ENCODE data around the gene CSF2RB. TPM values are rescaled to one million over a fixed set of nuclear protein-coding genes. Genes with fewer than 3 reads are reported as not detected.

Gene CSF2RB
- total RNA-seq, 4 donors from 2014 or later = 3.9 to 13.6 (median 4.7) TPM

- no peaks in the 10 kb centered on the region for H3K4me1 ChIP-seq
- DNase-seq (ENCODE audit: low spot score in 2 of 2) = no peak
- 84% methylated on average over 6 of the region's 6 CpGs for WGBS
- H3K4me3 ChIP-seq = no peak overlapping the region
- H3K27ac ChIP-seq = no peak overlapping the region
- peaks cover 9% of the 10 kb centered on the region for H3K27me3 ChIP-seq
- no peak for TF ChIP-seq CTCF (IDR thresholded peaks at IDR 0.05)
- TF ChIP-seq POLR2A (IDR thresholded peaks at IDR 0.05) = no peak
- no peak for TF ChIP-seq EP300 (IDR thresholded peaks at IDR 0.05)
- TF ChIP-seq POLR2AphosphoS5 (IDR thresholded peaks at IDR 0.05) = no peak
- H3K9me3 ChIP-seq = no peaks in the 10 kb centered on the region
- H3K36me3 ChIP-seq = no peaks in the 10 kb centered on the region
Measured at GRCh38 chr22:36904260-36904880, 9.1 kb upstream of the CSF2RB start.

GRCh38 chr22:36907253-36908195 is 5.9 kb upstream of the CSF2RB start:
- H3K4me3 ChIP-seq = no peak overlapping the region
- no peak overlapping the region for H3K27ac ChIP-seq
- no peaks in the 10 kb centered on the region for H3K9me3 ChIP-seq
- H3K36me3 ChIP-seq = no peaks in the 10 kb centered on the region
- H3K27me3 ChIP-seq = no peaks in the 10 kb centered on the region
- TF ChIP-seq EP300 (IDR thresholded peaks at IDR 0.05) = no peak
- no peak for TF ChIP-seq POLR2A (IDR thresholded peaks at IDR 0.05)
- TF ChIP-seq CTCF (IDR thresholded peaks at IDR 0.05) = no peak
- no peak for TF ChIP-seq POLR2AphosphoS5 (IDR thresholded peaks at IDR 0.05)
- no peak for DNase-seq (ENCODE audit: low spot score in 2 of 2)
- WGBS = 89% methylated on average over 7 of the region's 7 CpGs
- H3K4me1 ChIP-seq = no peaks in the 10 kb centered on the region

DNA sequence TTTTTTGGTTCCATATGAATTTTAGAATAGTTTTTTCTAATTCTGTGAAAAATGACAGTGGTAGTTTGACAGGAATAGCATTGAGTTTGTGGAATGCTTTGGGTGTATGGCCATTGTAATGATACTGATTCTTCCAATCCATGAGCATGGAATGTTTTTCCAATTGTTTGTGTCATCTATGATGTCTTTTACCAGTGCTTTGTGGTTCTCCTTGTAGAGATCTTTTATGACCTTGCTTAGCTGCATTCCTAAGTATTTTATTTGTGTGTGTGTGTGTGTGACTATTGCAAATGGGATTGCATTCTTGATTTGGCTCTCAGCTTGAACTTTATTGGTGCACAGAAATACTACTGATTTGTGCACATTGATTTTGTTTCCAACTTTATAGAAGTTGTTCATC is 3.0 kb upstream of the CSF2RB start:
- no peaks in the 10 kb centered on the region for H3K36me3 ChIP-seq
- no peaks in the 10 kb centered on the region for H3K9me3 ChIP-seq
- no peak overlapping the region for H3K4me3 ChIP-seq
- no peak for TF ChIP-seq CTCF (IDR thresholded peaks at IDR 0.05)
- H3K4me1 ChIP-seq = peaks cover 6% of the 10 kb centered on the region
- peaks cover 3% of the 10 kb centered on the region for H3K27me3 ChIP-seq
- no peak overlapping the region for H3K27ac ChIP-seq
- no peak for DNase-seq (ENCODE audit: low spot score in 2 of 2)

GRCh38 chr22:36911887-36912661 is 1.4 kb upstream of the CSF2RB start:
- TF ChIP-seq CTCF (IDR thresholded peaks at IDR 0.05) (no peak), POLR2AphosphoS5 (IDR thresholded peaks at IDR 0.05) (no peak), EP300 (IDR thresholded peaks at IDR 0.05) (no peak), POLR2A (IDR thresholded peaks at IDR 0.05) (no peak)
- peaks cover 6% of the 10 kb centered on the region for H3K4me1 ChIP-seq
- no peaks in the 10 kb centered on the region for H3K9me3 ChIP-seq
- 74% methylated on average over 13 of the region's 13 CpGs for WGBS
- no peaks in the 10 kb centered on the region for H3K36me3 ChIP-seq
- peaks cover 3% of the 10 kb centered on the region for H3K27me3 ChIP-seq
- H3K27ac ChIP-seq = peak overlapping the region; percentile 69
- DNase-seq (ENCODE audit: low spot score in 2 of 2) = no peak
- no peak overlapping the region for H3K4me3 ChIP-seq

All from suprapubic skin (tissue), 4 donors.